Measurements from ENCODE around the gene CGNL1. TPM values are rescaled to one million over a fixed set of nuclear protein-coding genes. Genes with fewer than 3 reads are reported as not detected.

The CGNL1 gene
- polyA plus RNA-seq, 2 of the 4 experiments (the other 2 are of a cell fraction) = 1.4 to 1.8 TPM

DNA sequence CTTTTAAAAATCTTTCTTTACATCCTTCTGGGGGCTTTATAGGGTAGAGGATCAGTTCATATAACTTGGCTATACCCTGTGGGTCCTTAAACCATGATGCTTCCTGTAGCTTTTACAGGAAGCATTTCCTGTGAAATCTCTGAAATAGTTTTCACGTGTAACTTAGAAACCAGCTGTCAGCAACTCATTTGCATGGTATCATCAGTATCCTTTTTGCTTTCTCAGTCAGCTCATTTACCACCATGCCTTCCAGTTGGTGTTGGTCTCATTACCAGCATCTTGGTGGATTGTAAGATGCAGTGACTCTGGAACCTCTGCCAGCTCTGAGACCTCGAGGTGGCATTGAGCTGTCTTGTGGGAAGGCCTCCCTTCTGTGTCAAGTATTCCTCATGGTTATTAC is 118.7 kb downstream of the CGNL1 start (continued):
- no peak for TF ChIP-seq HOXA7 (CRISPR knock-in tag; IDR thresholded peaks at IDR 0.05)

- CTCF ChIA-PET = interaction anchor here (0.7 to 1.8 kb wide), 5 partner anchors 10 to 167 kb away, joined by 3 to 5 read pairs (median 3); no protein-coding TSS in a partner anchor
- DNase-seq (ENCODE audit: low read depth in 1 of 2, low spot score in 1 of 2) = no peak
Measured at GRCh38 chr15:57495554-57496165, 119.4 kb downstream of the CGNL1 start.

DNA sequence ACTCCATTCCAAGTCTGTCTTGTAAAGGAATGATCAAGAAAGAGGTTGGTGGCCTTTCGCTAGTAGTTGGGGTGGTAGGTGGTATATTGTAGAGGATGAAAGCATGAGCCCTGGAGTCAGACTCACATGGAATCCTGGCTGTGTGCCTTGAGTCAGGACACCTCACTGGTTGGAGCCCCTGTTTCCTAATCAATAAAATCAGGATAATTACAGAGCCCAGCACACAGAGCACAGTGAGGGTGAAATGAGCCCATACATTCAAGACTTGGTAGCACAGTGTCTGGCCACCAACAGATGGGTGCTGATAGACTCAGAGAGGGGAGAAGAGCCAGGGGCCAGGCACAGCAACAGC is 120.3 kb downstream of the CGNL1 start:
- DNase-seq (ENCODE audit: low read depth in 1 of 2, low spot score in 1 of 2) = no peak
- FAIRE-seq = no peak
- CTCF ChIA-PET = no interaction called here
- Histone ChIP-seq H3K4me3 (no peak overlapping the region), H3K4me2 (no peak overlapping the region), H3K27ac (no peak overlapping the region), H3K4me1 (peaks cover 9% of the 10 kb centered on the region), H3K9me3 (no peaks in the 10 kb centered on the region)
- TF ChIP-seq SMC3 (IDR thresholded peaks at IDR 0.05) (no peak), RCOR1 (IDR thresholded peaks at IDR 0.05; ENCODE audit: low read depth, low read length) (no peak), CBX2 (IDR thresholded peaks at IDR 0.05; ENCODE audit: borderline replicate concordance, low read depth) (no peak), HDAC2 (IDR thresholded peaks at IDR 0.05) (no peak), POLR2A (IDR thresholded peaks at IDR 0.05; ENCODE audit: low read length) (no peak)
- TF ChIP-seq, protein P1, sequence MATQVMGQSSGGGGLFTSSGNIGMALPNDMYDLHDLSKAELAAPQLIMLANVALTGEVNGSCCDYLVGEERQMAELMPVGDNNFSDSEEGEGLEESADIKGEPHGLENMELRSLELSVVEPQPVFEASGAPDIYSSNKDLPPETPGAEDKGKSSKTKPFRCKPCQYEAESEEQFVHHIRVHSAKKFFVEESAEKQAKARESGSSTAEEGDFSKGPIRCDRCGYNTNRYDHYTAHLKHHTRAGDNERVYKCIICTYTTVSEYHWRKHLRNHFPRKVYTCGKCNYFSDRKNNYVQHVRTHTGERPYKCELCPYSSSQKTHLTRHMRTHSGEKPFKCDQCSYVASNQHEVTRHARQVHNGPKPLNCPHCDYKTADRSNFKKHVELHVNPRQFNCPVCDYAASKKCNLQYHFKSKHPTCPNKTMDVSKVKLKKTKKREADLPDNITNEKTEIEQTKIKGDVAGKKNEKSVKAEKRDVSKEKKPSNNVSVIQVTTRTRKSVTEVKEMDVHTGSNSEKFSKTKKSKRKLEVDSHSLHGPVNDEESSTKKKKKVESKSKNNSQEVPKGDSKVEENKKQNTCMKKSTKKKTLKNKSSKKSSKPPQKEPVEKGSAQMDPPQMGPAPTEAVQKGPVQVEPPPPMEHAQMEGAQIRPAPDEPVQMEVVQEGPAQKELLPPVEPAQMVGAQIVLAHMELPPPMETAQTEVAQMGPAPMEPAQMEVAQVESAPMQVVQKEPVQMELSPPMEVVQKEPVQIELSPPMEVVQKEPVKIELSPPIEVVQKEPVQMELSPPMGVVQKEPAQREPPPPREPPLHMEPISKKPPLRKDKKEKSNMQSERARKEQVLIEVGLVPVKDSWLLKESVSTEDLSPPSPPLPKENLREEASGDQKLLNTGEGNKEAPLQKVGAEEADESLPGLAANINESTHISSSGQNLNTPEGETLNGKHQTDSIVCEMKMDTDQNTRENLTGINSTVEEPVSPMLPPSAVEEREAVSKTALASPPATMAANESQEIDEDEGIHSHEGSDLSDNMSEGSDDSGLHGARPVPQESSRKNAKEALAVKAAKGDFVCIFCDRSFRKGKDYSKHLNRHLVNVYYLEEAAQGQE (IDR thresholded peaks at IDR 0.05) = no peak
- 92% methylated on average over 1 of the region's 1 CpG for WGBS (ENCODE audit: missing lambda C conversion rate)
- POLR2A ChIA-PET = no interaction called here
- ATAC-seq = no peak

More at GRCh38 chr15:57495554-57496165, 119.4 kb downstream of the CGNL1 start:
- no peak for FAIRE-seq
- TF ChIP-seq RNF2 (IDR thresholded peaks at IDR 0.05; ENCODE audit: borderline replicate concordance, low read depth) (no peak), TP53 (CRISPR knock-in tag; IDR thresholded peaks at IDR 0.05) (no peak), SMC3 (IDR thresholded peaks at IDR 0.05) (no peak), PHF8 (IDR thresholded peaks at IDR 0.05; ENCODE audit: borderline replicate concordance, low read depth) (no peak), MAFK (IDR thresholded peaks at IDR 0.05; ENCODE audit: partially characterized antibody) (no peak), NR3C1 (IDR thresholded peaks at IDR 0.05) (no peak), MYC (IDR thresholded peaks at IDR 0.05; ENCODE audit: borderline replicate concordance, low read length) (no peak), RARB (CRISPR knock-in tag; IDR thresholded peaks at IDR 0.05) (no peak), SREBF2 (IDR thresholded peaks at IDR 0.05) (no peak), NPAS2 (CRISPR knock-in tag; IDR thresholded peaks at IDR 0.05; ENCODE audit: borderline replicate concordance) (no peak)
- TF ChIP-seq, protein P2, sequence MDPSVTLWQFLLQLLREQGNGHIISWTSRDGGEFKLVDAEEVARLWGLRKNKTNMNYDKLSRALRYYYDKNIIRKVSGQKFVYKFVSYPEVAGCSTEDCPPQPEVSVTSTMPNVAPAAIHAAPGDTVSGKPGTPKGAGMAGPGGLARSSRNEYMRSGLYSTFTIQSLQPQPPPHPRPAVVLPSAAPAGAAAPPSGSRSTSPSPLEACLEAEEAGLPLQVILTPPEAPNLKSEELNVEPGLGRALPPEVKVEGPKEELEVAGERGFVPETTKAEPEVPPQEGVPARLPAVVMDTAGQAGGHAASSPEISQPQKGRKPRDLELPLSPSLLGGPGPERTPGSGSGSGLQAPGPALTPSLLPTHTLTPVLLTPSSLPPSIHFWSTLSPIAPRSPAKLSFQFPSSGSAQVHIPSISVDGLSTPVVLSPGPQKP (IDR thresholded peaks at IDR 0.05; ENCODE audit: low read depth, low read length) = no peak
- WGBS (ENCODE audit: missing lambda C conversion rate) = 84% methylated on average over 2 of the region's 2 CpGs
- ATAC-seq = no peak
- H3K4me1 ChIP-seq = peaks cover under 1% of the 10 kb centered on the region; the same call in 2 of the 3 replicates
- H3K4me3 ChIP-seq = no peak overlapping the region
- H3K9me3 ChIP-seq = no peaks in the 10 kb centered on the region
- POLR2A ChIA-PET = no interaction called here
- no peak overlapping the region for H3K4me2 ChIP-seq
- H3K27ac ChIP-seq = no peak overlapping the region
